ENCODE results near the gene POU6F1.
"Not testable (repeated sequence)": the region's sequence is repeated elsewhere in the genome, so short reads cannot be mapped to it uniquely, and the experiment has no call there.

The POU6F1 gene

GRCh38 chr12:51217968-51218606 lies at the start of gene POU6F1:
POU6F1 (minus strand) TSS chr12:51218062; CDS start chr12:51206836, 11,226 bp downstream.
- peak; percentile 23 for DNase-seq

GRCh38 chr12:51265024-51265423 lies 47.2 kb upstream of the POU6F1 start:
- DNase-seq = no peak

- no peak for DNase-seq
Measured at GRCh38 chr12:51264297-51264696, 46.4 kb upstream of the POU6F1 start.

- DNase-seq = no peak
Measured at GRCh38 chr12:51263341-51263740, 45.5 kb upstream of the POU6F1 start.

GRCh38 chr12:51262758-51263177 lies 44.9 kb upstream of the POU6F1 start:
- DNase-seq = no peak

GRCh38 chr12:51259600-51259999 lies 41.7 kb upstream of the POU6F1 start:
- DNase-seq = not testable (repeated sequence)

- no peak for DNase-seq
Measured at GRCh38 chr12:51254536-51254935, 36.7 kb upstream of the POU6F1 start.

- no peak for DNase-seq
Measured at GRCh38 chr12:51253276-51253675, 35.4 kb upstream of the POU6F1 start.

- no peak for DNase-seq
Measured at GRCh38 chr12:51247523-51248206, 29.8 kb upstream of the POU6F1 start.

GRCh38 chr12:51246254-51246853 lies 28.5 kb upstream of the POU6F1 start:
- DNase-seq = no peak

- no peak for DNase-seq
Measured at GRCh38 chr12:51245476-51246253, 27.8 kb upstream of the POU6F1 start.

GRCh38 chr12:51244269-51244668 lies 26.4 kb upstream of the POU6F1 start:
- no peak for DNase-seq

- DNase-seq = no peak
Measured at GRCh38 chr12:51242876-51243275, 25.0 kb upstream of the POU6F1 start.

GRCh38 chr12:51242120-51242519 lies 24.3 kb upstream of the POU6F1 start:
- DNase-seq = no peak

- DNase-seq = no peak
Measured at GRCh38 chr12:51240971-51241370, 23.1 kb upstream of the POU6F1 start.

GRCh38 chr12:51238510-51239334 lies 20.9 kb upstream of the POU6F1 start, which contains the start of gene DAZAP2:
DAZAP2 (plus strand) TSS chr12:51238826; CDS start chr12:51238908, 82 bp downstream.
- peak; percentile 83 for DNase-seq

- DNase-seq = peak; percentile 24
Measured at GRCh38 chr12:51238037-51238509, 20.2 kb upstream of the POU6F1 start.

GRCh38 chr12:51234530-51234929 lies 16.7 kb upstream of the POU6F1 start:
- DNase-seq = no peak

- DNase-seq = no peak
Measured at GRCh38 chr12:51232642-51233041, 14.8 kb upstream of the POU6F1 start.

GRCh38 chr12:51229116-51229809 lies 11.4 kb upstream of the POU6F1 start:
- no peak for DNase-seq

GRCh38 chr12:51227962-51228361 lies 10.1 kb upstream of the POU6F1 start:
- DNase-seq = no peak

- DNase-seq = not testable (repeated sequence)
Measured at GRCh38 chr12:51227112-51227511, 9.2 kb upstream of the POU6F1 start.

All from NCI-H1105 treated with DMSO at 0.1 percent for 48 hours (cell line).